NCI-H187 (cell line): ENCODE data around the gene TMEFF2.

Experiments
- DNase-seq, 2 experiments: peaks; one replicate each; lab custom pipeline; 2025; lab: John Stamatoyannopoulos, UW

Gene TMEFF2

GRCh38 chr2:192194866-192195547, at the start of gene TMEFF2:
Gene TMEFF2, minus strand, starts transcription at chr2:192194933. Its CDS starts 409 bp downstream, at chr2:192194524.
- DNase-seq: peak in 1 of 2 experiments; percentile 36

GRCh38 chr2:192243488-192243887, 48.8 kb upstream of the TMEFF2 start:
- DNase-seq: no peak

- DNase-seq: no peak
These were observed 41.4 kb upstream of the TMEFF2 start for GRCh38 chr2:192236136-192236535.

- DNase-seq: peak in 1 of 2 experiments; percentile 22
These were observed 36.2 kb upstream of the TMEFF2 start for GRCh38 chr2:192230889-192231453.

- DNase-seq: no peak
These were observed 34.0 kb upstream of the TMEFF2 start for GRCh38 chr2:192228685-192229084.

- DNase-seq: no peak
These were observed 24.2 kb upstream of the TMEFF2 start for GRCh38 chr2:192218970-192219369.

GRCh38 chr2:192218377-192218776, 23.6 kb upstream of the TMEFF2 start:
- DNase-seq: no peak

GRCh38 chr2:192216336-192216735, 21.6 kb upstream of the TMEFF2 start:
- DNase-seq: no peak

- no peak for DNase-seq
These were observed 20.6 kb upstream of the TMEFF2 start for GRCh38 chr2:192215096-192215877.

- DNase-seq: no peak
These were observed 14.1 kb upstream of the TMEFF2 start for GRCh38 chr2:192208848-192209247.

GRCh38 chr2:192206399-192206798, 11.7 kb upstream of the TMEFF2 start:
- DNase-seq: no peak

- DNase-seq: no peak
These were observed 9.1 kb upstream of the TMEFF2 start for GRCh38 chr2:192203876-192204275.

- no peak for DNase-seq
These were observed 7.6 kb upstream of the TMEFF2 start for GRCh38 chr2:192202373-192202772.

GRCh38 chr2:192201116-192201515, 6.4 kb upstream of the TMEFF2 start:
- DNase-seq: no peak

GRCh38 chr2:192197357-192197756, 2.6 kb upstream of the TMEFF2 start:
- no peak for DNase-seq

- DNase-seq: no peak
These were observed 1.9 kb upstream of the TMEFF2 start for GRCh38 chr2:192196421-192197194.

GRCh38 chr2:192195548-192196418, 1.1 kb upstream of the TMEFF2 start:
- no peak for DNase-seq

GRCh38 chr2:192194265-192194865, 368 bp downstream of the TMEFF2 start:
- DNase-seq: no peak

- no peak for DNase-seq
These were observed 4.3 kb downstream of the TMEFF2 start for GRCh38 chr2:192190474-192190873.

- no peak for DNase-seq
These were observed 7.9 kb downstream of the TMEFF2 start for GRCh38 chr2:192186806-192187205.

GRCh38 chr2:192184349-192184748, 10.4 kb downstream of the TMEFF2 start:
- DNase-seq: no peak
